HL-60 (cell line): ENCODE results near the gene SFI1.
"Not testable (repeated sequence)": the region's sequence is repeated elsewhere in the genome, so short reads cannot be mapped to it uniquely, and the experiment has no call there.

Experiments used
- DNase-seq, 2 experiments: peaks; one replicate each; pipeline ENCODE4 v3.0.0-alpha.2; 2010 to 2020; ENCODE audit warnings: low read depth in 1 of 2, low spot score in 1 of 2
- H3K27ac ChIP-seq: fragments of 250-450 bp; sonication (Bioruptor Pico); replicated peaks from 2 replicates; pipeline ENCODE4 v1.5.1; 2020; ENCODE audit warnings: mild to moderate bottlenecking, moderate library complexity
- H3K27me3 ChIP-seq: fragments of 250-450 bp; sonication (Bioruptor Pico); 2 replicates; pipeline ENCODE4 v1.5.1; 2021; ENCODE audit warnings: mild to moderate bottlenecking, moderate library complexity; ENCODE audit not compliant: insufficient read depth, poor library complexity, severe bottlenecking
- H3K4me3 ChIP-seq: replicated peaks from 2 replicates; pipeline ENCODE4 v1.5.1; 2011; ENCODE audit warnings: mild to moderate bottlenecking, control low read depth, low read length; ENCODE audit not compliant: insufficient read depth
- GABPA ChIP-seq: IDR thresholded peaks from 2 replicates; pipeline ENCODE4 v1.6.1; 2012; ENCODE audit warnings: low read depth
- POLR2AphosphoS5 ChIP-seq: IDR thresholded peaks from 2 replicates; pipeline ENCODE4 v1.6.1; 2012; ENCODE audit warnings: low read depth
- SPI1 ChIP-seq: IDR thresholded peaks from 2 replicates; pipeline ENCODE4 v1.6.1; 2012; ENCODE audit warnings: low read depth, mild to moderate bottlenecking, borderline replicate concordance
- TF ChIP-seq, protein P1 (sequence below): IDR thresholded peaks from one replicate; pipeline ENCODE4 v1.5.1; 2011; ENCODE audit warnings: low read length, control low read depth, inconsistent platforms; ENCODE audit not compliant: insufficient read depth
- TF ChIP-seq, protein P2 (sequence below): IDR thresholded peaks from 2 replicates; pipeline ENCODE4 v1.6.1; 2012; ENCODE audit warnings: low read depth; ENCODE audit not compliant: insufficient replicate concordance

Gene SFI1

DNA sequence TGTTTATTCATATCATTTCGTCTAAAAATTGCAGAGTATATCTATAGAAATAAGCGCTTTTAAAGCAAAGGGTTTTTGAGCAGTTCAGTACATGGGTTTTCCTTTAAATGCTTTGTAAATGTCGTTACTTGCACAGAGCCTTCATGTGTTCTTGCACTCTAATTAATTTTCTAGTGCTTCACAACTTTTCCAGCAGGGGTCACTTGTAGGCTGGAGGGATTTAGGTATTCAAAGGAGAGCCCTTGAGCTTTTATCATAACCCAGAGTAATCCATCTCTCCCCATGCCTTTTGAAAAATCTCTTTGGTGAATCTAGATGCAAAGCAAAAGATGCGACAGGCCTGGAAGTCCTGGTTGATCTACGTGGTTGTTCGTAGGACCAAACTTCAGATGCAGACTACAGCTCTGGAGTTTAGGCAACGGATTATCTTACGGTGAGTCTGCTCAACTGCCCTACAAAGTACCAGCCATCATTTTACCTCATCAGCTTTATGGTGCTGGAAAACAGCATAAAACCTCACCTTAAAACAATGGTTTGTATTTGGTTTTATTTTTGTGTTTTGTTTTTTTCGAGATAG is 60.4 kb downstream of the SFI1 start:
- no peak for TF ChIP-seq POLR2AphosphoS5
- TF ChIP-seq, protein P1, sequence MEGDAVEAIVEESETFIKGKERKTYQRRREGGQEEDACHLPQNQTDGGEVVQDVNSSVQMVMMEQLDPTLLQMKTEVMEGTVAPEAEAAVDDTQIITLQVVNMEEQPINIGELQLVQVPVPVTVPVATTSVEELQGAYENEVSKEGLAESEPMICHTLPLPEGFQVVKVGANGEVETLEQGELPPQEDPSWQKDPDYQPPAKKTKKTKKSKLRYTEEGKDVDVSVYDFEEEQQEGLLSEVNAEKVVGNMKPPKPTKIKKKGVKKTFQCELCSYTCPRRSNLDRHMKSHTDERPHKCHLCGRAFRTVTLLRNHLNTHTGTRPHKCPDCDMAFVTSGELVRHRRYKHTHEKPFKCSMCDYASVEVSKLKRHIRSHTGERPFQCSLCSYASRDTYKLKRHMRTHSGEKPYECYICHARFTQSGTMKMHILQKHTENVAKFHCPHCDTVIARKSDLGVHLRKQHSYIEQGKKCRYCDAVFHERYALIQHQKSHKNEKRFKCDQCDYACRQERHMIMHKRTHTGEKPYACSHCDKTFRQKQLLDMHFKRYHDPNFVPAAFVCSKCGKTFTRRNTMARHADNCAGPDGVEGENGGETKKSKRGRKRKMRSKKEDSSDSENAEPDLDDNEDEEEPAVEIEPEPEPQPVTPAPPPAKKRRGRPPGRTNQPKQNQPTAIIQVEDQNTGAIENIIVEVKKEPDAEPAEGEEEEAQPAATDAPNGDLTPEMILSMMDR = peak; percentile 42
- peak in 1 of 2 experiments; percentile 36 for DNase-seq
- Histone ChIP-seq H3K27ac (no peak overlapping the region), H3K4me3 (no peak overlapping the region), H3K27me3 (no peaks in the 10 kb centered on the region)

DNA sequence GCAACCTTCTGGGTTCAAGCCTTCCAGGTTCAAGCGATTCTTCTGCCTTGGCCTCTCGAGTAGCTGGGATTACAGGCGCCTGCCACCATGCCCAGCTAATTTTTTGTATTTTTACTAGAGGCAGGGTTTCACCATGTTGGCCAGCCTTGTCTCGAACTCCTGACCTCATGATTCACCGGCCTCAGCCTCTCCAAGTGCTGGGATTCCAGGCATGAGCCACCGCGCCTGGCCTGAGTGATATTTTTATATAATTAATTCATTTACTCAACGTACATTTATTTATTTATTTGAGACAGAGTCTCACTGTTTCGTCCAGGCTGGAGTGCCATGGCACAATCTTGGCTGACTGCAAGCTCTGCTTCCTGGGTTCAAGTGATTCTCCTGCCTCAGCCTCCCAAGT is 62.2 kb downstream of the SFI1 start:
- not testable (repeated sequence) for H3K27me3 ChIP-seq, DNase-seq, H3K4me3 ChIP-seq, H3K27ac ChIP-seq

DNA sequence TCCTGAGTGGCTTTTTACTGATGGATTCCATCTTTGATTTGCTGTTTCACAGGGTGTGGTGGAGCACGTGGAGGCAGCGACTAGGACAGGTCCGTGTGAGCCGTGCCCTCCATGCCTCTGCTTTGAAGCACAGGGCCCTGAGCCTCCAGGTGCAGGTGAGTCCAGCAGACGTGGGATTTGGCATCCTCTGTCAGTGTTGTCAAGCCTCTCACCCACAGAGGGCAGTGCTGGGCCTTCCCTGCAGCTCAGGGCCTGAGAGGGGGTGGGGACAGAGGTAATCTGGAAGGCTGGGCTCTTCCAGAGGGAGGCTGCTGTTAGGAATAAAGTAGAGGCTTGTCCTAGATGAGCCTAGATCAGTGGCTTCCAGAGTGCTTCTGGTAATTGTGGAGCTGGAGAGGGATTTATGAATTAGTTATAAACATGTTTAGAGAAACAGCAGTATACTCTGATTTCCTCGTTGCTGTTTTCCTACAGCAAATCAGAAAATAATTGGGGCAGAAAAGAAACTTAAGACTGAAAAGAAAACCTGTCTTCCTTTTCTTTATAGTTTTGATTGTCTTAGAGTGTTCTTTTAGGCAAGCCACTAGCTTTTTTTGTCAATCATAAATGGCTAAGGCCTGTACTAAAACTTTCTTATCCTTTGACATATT is 65.0 kb downstream of the SFI1 start:
- H3K27me3 ChIP-seq = no peaks in the 10 kb centered on the region
- peak; percentile 26 to 64 for DNase-seq

DNA sequence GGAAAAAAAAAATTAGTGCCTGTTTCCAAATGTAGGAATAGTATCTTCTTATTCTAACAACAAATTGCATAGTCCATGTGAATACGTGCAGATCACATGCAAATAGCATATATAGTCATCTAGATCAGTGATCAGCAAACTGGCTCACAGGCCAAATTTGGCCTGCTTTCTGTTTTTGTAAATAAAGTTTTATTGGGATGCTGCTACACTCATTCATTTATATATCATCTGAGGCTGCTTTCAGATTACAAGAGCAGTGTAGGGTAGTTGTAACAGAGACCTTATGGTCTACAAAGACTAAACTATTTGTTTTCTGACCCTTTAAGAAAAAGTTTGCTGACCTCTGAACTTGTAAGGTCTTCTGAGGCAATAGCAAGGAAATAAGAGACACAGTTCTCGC is 65.6 kb downstream of the SFI1 start:
- TF ChIP-seq POLR2AphosphoS5 (no peak), GABPA (no peak), SPI1 (no peak)
- TF ChIP-seq, protein P2, sequence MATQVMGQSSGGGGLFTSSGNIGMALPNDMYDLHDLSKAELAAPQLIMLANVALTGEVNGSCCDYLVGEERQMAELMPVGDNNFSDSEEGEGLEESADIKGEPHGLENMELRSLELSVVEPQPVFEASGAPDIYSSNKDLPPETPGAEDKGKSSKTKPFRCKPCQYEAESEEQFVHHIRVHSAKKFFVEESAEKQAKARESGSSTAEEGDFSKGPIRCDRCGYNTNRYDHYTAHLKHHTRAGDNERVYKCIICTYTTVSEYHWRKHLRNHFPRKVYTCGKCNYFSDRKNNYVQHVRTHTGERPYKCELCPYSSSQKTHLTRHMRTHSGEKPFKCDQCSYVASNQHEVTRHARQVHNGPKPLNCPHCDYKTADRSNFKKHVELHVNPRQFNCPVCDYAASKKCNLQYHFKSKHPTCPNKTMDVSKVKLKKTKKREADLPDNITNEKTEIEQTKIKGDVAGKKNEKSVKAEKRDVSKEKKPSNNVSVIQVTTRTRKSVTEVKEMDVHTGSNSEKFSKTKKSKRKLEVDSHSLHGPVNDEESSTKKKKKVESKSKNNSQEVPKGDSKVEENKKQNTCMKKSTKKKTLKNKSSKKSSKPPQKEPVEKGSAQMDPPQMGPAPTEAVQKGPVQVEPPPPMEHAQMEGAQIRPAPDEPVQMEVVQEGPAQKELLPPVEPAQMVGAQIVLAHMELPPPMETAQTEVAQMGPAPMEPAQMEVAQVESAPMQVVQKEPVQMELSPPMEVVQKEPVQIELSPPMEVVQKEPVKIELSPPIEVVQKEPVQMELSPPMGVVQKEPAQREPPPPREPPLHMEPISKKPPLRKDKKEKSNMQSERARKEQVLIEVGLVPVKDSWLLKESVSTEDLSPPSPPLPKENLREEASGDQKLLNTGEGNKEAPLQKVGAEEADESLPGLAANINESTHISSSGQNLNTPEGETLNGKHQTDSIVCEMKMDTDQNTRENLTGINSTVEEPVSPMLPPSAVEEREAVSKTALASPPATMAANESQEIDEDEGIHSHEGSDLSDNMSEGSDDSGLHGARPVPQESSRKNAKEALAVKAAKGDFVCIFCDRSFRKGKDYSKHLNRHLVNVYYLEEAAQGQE = no peak
- TF ChIP-seq, protein P1 = no peak
- no peak overlapping the region for H3K4me3 ChIP-seq
- no peaks in the 10 kb centered on the region for H3K27me3 ChIP-seq
- no peak for DNase-seq
- H3K27ac ChIP-seq = no peak overlapping the region

More for the DNA sequence above, 65.0 kb downstream of the SFI1 start:
- Histone ChIP-seq H3K4me3 (no peak overlapping the region), H3K27ac (no peak overlapping the region)
- TF ChIP-seq, protein P1 = peak; percentile 68
- TF ChIP-seq POLR2AphosphoS5 = no peak
- TF ChIP-seq GABPA = no peak
- TF ChIP-seq, protein P2 = no peak
- TF ChIP-seq SPI1 = no peak
